Measurements from ENCODE around the gene FAM168A. TPM values are rescaled to one million over a fixed set of nuclear protein-coding genes. Genes with fewer than 3 reads are reported as not detected.
"Not testable (repeated sequence)": the region's sequence is repeated elsewhere in the genome, so short reads cannot be mapped to it uniquely, and the experiment has no call there.

FAM168A gene
- total RNA-seq, 1 donor from 2014 or later, result 31.0 TPM

DNA sequence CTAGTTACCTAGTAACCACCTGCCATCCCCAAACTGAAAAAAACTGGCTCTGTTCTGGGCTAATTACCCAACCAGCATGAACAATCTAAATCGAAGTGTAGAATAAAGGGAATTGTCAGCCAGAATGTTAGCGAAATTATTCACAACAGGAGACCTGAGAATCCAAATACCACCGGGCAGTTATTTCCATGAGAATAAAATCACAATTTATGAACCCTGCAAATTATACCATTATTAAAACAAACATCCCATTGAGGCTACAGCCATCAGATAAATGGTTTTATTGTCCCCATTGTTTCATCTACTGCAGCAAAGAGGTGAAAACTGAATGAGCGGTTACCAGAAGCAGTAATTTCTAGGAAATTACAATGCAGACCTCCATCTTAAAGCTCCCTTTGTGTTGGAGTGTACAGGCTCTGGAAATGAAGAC, 21.7 kb downstream of the FAM168A start:
- TF ChIP-seq, protein P1, sequence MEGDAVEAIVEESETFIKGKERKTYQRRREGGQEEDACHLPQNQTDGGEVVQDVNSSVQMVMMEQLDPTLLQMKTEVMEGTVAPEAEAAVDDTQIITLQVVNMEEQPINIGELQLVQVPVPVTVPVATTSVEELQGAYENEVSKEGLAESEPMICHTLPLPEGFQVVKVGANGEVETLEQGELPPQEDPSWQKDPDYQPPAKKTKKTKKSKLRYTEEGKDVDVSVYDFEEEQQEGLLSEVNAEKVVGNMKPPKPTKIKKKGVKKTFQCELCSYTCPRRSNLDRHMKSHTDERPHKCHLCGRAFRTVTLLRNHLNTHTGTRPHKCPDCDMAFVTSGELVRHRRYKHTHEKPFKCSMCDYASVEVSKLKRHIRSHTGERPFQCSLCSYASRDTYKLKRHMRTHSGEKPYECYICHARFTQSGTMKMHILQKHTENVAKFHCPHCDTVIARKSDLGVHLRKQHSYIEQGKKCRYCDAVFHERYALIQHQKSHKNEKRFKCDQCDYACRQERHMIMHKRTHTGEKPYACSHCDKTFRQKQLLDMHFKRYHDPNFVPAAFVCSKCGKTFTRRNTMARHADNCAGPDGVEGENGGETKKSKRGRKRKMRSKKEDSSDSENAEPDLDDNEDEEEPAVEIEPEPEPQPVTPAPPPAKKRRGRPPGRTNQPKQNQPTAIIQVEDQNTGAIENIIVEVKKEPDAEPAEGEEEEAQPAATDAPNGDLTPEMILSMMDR (IDR thresholded peaks at IDR 0.05), result no peak
- intact Hi-C loops (cut with DNase I), result no loop called here
- Histone ChIP-seq H3K4me1 (no peaks in the 10 kb centered on the region), H3K4me3 (no peak overlapping the region), H3K27me3 (ENCODE audit: low read depth) (no peaks in the 10 kb centered on the region), H3K36me3 (no peaks in the 10 kb centered on the region), H3K9me3 (no peaks in the 10 kb centered on the region), H3K27ac (no peak overlapping the region)
- ATAC-seq, result no peak
- no peak for DNase-seq

DNA sequence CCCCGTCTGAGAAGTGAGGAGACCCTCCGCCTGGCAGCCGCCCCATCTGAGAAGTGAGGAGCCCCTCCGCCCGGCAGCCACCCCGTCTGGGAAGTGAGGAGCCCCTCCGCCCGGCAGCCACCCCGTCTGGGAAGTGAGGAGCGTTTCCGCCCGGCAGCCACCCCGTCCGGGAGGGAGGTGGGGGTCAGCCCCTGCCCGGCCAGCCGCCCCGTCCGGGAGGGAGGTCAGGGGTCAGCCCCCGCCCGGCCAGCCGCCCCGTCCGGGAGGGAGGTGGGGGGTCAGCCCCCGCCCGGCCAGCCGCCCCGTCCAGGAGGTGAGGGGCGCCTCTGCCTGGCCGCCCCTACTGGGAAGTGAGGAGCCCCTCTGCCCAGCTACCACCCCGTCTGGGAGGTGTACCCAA, 25.9 kb downstream of the FAM168A start:
- H3K36me3 ChIP-seq; H3K4me1 ChIP-seq; H3K9me3 ChIP-seq; intact Hi-C loops (cut with DNase I); H3K27ac ChIP-seq; H3K4me3 ChIP-seq; DNase-seq; ATAC-seq; H3K27me3 ChIP-seq (ENCODE audit: low read depth): not testable (repeated sequence)

DNA sequence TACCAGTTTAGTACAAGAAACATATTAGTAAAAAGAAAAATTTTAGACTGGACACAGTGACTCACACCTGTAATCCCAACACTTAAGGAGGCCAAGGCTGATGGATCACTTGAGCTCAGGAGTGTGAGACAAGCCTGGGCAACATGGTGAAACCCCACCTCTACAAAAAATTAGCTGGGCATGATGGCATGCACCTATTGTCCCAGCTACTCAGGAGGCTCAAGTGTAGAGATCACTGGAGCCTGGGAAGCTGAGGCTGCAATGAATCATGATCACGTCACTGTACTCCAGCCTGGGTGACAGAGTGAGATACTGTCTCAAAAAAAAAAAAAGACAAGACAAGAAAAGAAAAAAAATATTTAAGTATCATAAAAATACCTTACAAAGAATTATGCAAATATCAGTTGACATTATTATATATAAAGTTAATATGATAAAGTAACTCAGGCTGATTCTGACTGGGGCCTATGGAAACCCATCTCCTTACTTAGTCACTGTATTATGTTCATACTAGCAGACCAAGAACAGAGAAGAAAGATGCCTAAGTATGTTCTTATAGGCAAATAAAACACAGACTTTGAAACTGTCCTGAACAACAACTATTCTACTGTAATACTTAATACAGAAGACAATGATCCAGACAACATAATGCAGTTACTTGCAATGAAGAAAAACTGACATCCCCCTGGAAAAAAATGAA, 27.3 kb downstream of the FAM168A start:
- H3K4me3 ChIP-seq, result no peak overlapping the region
- no peaks in the 10 kb centered on the region for H3K27me3 ChIP-seq (ENCODE audit: low read depth)
- DNase-seq (no peak), ATAC-seq (peak; percentile 75 to 83)
- TF ChIP-seq, protein P1 (IDR thresholded peaks at IDR 0.05), result no peak
- no peak overlapping the region for H3K27ac ChIP-seq
- intact Hi-C loops (cut with DNase I), result no loop called here
- no peaks in the 10 kb centered on the region for H3K36me3 ChIP-seq
- no peaks in the 10 kb centered on the region for H3K9me3 ChIP-seq
- H3K4me1 ChIP-seq, result no peaks in the 10 kb centered on the region

DNA sequence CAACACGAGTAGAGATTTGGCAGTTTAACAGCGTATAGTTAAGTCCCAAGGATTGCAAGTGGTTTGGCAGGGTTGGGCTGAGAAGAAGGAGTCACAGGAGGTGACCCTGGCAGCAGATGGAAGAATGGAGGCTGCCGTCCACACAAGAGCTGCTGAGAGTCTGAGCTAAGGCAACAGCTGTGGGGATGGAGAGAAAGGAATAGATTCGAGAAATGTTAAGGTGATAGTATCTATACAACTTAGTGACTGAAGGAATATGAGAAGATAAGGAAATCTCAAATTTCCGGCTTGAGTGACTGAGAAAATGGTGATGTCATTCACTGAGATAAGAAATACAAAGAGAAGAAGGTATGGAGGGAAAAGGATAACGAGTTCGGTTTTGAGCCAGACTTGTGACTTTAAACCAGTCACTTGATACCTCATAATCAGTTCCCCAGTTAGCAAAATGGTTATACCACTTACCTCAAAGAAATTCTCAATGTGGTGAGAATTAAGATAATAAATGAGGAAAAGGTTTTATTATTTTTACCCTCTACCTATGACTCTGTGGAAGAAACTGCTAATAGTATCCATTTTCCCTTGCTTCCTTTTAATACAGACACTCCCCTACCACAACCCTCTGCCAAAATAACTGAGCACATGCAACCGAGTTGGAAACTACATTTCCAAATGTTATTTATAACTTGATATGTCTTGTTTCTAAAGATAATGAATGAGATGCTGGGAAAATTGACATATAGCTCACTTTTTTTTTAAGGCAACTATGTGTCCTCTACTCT, 30.7 kb downstream of the FAM168A start:
- Histone ChIP-seq H3K27ac (no peak overlapping the region), H3K27me3 (ENCODE audit: low read depth) (no peaks in the 10 kb centered on the region), H3K9me3 (no peaks in the 10 kb centered on the region), H3K4me3 (no peak overlapping the region), H3K4me1 (no peaks in the 10 kb centered on the region), H3K36me3 (no peaks in the 10 kb centered on the region)
- ATAC-seq (no peak), DNase-seq (no peak)
- intact Hi-C loops (cut with DNase I), result no loop called here
- TF ChIP-seq, protein P1 (IDR thresholded peaks at IDR 0.05), result no peak

DNA sequence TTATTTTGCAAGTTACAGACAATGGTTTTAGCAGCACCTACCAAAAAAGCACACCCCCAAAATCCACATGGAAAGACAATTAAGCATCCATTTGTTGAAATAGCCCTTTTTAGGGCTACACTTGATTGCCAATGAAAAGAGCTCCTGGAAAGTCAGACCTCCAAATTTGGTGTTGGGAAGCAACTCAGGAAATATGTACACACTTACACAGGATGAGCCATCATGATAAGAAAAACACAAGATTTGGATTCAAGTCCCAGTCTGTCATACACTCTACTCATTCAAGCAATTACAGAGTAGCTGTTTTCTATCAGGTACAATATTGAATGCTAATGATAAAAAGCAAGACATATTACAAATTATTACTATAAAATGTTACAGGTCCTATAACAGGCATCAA, 31.5 kb downstream of the FAM168A start:
- no peak for ATAC-seq

More for the DNA sequence above, 31.5 kb downstream of the FAM168A start:
- H3K27ac ChIP-seq, result no peak overlapping the region
- H3K36me3 ChIP-seq, result no peaks in the 10 kb centered on the region
- TF ChIP-seq, protein P1 (IDR thresholded peaks at IDR 0.05), result no peak
- no peak overlapping the region for H3K4me3 ChIP-seq
- DNase-seq, result no peak
- intact Hi-C loops (cut with DNase I), result no loop called here
- no peaks in the 10 kb centered on the region for H3K27me3 ChIP-seq (ENCODE audit: low read depth)
- no peaks in the 10 kb centered on the region for H3K9me3 ChIP-seq
- H3K4me1 ChIP-seq, result no peaks in the 10 kb centered on the region
